ENCODE measurements around the gene CFHR3. TPM values are rescaled to one million over a fixed set of nuclear protein-coding genes. Genes with fewer than 3 reads are reported as not detected.
"Not testable (repeated sequence)": the region's sequence is repeated elsewhere in the genome, so short reads cannot be mapped to it uniquely, and the experiment has no call there.

The CFHR3 gene
- total and polyA plus RNA-seq, 9 of the 15 experiments (the other 6 are each of a cell fraction or from before 2014, with no cell fraction given): 0.14 to 0.47 (median 0.24) TPM

DNA sequence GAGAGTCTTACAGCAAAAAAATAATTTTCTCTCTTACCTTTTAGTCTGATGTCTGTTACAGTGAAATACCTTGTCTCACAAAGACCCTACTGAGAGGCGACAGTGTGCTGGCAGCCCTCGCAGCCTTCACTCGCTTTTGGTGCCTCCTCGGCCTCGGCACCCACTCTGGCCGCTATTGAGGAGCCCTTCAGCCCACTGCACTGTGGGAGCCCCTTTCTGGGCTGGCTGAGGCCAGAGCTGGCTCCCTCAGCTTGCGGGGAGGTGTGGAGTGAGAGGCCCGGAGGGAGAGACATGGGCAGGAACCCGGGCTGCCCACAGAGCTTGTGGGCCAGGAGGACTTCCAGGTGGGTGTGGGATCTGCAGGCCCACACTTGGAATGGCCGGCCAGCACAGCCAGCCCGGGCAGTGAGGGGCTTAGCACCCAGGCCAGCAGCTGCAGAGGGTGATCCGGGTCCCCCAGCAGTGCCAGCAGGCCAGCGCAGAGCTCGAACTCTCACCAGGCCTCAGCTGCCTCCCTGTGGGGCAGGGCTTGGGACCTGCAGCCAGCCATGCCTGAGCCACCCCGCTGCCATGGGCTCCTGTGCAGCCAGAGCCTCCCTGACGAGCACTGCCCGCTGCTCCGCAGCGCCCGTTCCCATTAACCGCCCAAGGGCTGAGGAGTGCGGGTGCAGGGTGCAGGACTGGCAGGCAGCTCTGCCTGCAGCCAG, 34.0 kb downstream of the CFHR3 start:
- Histone ChIP-seq H3K27me3 (ENCODE audit: control insufficient read depth in 2 of 2, insufficient read depth in 2 of 2, low read length in 2 of 2) (no peaks in the 10 kb centered on the region), H3K4me1 (replicated peaks in 1 of 2; ENCODE audit: control insufficient read depth in 2 of 2, insufficient read depth in 2 of 2, low read length in 2 of 2) (no peaks in the 10 kb centered on the region), H2AFZ (ENCODE audit: low read depth, low read length) (no peak overlapping the region), H3K9me1 (ENCODE audit: control insufficient read depth, insufficient read depth, low read length) (no peaks in the 10 kb centered on the region), H4K20me1 (replicated peaks; ENCODE audit: control insufficient read depth, insufficient read depth, low read length) (no peaks in the 10 kb centered on the region), H3K36me3 (ENCODE audit: control insufficient read depth, insufficient read depth, low read length) (no peaks in the 10 kb centered on the region), H3K4me2 (ENCODE audit: insufficient read depth, low read length) (no peak overlapping the region), H3K4me3 (no peak overlapping the region), H3K9ac (ENCODE audit: insufficient read depth in 1 of 2, low read depth in 2 of 2, low read length in 2 of 2) (no peak overlapping the region), H3K79me2 (ENCODE audit: control insufficient read depth, insufficient read depth, low read length) (no peaks in the 10 kb centered on the region), H3K9me3 (replicated peaks; ENCODE audit: control insufficient read depth, insufficient read depth, low read depth, low read length) (no peaks in the 10 kb centered on the region), H3K27ac (ENCODE audit: extremely low read depth, low read depth, low read length) (no peak overlapping the region)
- no peak for FAIRE-seq
- ChIA-PET POLR2A (no interaction called here), CTCF (ENCODE audit: low intra/inter-chr PET ratio) (no interaction called here)
- WGBS (ENCODE audit: insufficient coverage, low coverage, missing lambda C conversion rate): 17% methylated on average over 1 of the region's 22 CpGs
- BruUV-seq (replicated peaks): no TSS peak
- DNase-seq (ENCODE audit: extremely low read depth in 1 of 4, low spot score in 3 of 4): no peak
- no peak for TF ChIP-seq POLR2AphosphoS2 (IDR thresholded peaks at IDR 0.05; ENCODE audit: low read length)
- TF ChIP-seq, protein P1, sequence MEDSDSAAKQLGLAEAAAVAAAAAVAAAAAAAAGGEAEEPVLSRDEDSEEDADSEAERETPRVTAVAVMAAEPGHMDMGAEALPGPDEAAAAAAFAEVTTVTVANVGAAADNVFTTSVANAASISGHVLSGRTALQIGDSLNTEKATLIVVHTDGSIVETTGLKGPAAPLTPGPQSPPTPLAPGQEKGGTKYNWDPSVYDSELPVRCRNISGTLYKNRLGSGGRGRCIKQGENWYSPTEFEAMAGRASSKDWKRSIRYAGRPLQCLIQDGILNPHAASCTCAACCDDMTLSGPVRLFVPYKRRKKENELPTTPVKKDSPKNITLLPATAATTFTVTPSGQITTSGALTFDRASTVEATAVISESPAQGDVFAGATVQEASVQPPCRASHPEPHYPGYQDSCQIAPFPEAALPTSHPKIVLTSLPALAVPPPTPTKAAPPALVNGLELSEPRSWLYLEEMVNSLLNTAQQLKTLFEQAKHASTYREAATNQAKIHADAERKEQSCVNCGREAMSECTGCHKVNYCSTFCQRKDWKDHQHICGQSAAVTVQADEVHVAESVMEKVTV (CRISPR knock-in tag; IDR thresholded peaks at IDR 0.05): no peak
- TF ChIP-seq ZNF785 (CRISPR knock-in tag; IDR thresholded peaks at IDR 0.05): no peak
- no peak for TF ChIP-seq SAFB2 (IDR thresholded peaks at IDR 0.05; ENCODE audit: borderline replicate concordance, low read depth, low read length, severe bottlenecking)
- TF ChIP-seq MTF1 (CRISPR knock-in tag; IDR thresholded peaks at IDR 0.05; ENCODE audit: borderline replicate concordance): no peak
- no peak for TF ChIP-seq NUFIP1 (IDR thresholded peaks at IDR 0.05; ENCODE audit: partially characterized antibody)
- no peak for TF ChIP-seq PHTF2 (CRISPR knock-in tag; IDR thresholded peaks at IDR 0.05)
- no peak for ATAC-seq
- in situ Hi-C loops (cut with MboI) (no loop called here), intact Hi-C loops (cut with micrococcal nuclease) (no loop called here)

DNA sequence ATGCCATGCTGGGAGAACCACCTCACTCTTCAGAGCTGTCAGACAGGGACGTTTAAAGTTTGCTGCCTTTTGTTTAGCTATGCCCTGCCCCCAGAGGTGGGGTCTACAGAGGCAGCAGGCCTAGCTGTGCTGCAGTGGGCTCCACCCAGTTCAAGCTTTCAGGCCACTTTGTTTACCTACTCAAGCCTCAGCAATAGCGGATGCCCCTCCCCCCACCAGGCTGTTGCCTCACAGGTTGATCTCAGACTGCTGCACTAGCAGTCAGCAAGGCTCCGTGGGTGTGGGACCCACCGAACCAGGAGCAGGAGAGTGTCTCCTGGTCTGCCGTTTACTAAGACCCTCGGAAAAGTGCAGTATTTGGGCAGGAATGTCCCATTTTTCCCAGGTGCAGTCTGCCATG, 42.8 kb downstream of the CFHR3 start:
- ATAC-seq; intact Hi-C loops (cut with micrococcal nuclease): not testable (repeated sequence)

GRCh38 chr1:196819531-196819930, 44.9 kb downstream of the CFHR3 start, which contains the start of gene CFHR1:
CFHR1 (plus strand) TSS chr1:196819731; CDS start chr1:196819845, 114 bp downstream.
- H4K20me1 ChIP-seq (replicated peaks; ENCODE audit: control insufficient read depth, insufficient read depth, low read length); CTCF ChIA-PET (ENCODE audit: low intra/inter-chr PET ratio); POLR2A ChIA-PET; H3K4me2 ChIP-seq (ENCODE audit: insufficient read depth, low read length); H3K4me3 ChIP-seq; intact Hi-C loops (cut with micrococcal nuclease); H3K9me3 ChIP-seq (replicated peaks; ENCODE audit: control insufficient read depth, insufficient read depth, low read depth, low read length); H3K27me3 ChIP-seq (ENCODE audit: control insufficient read depth in 2 of 2, insufficient read depth in 2 of 2, low read length in 2 of 2); H3K79me2 ChIP-seq (ENCODE audit: control insufficient read depth, insufficient read depth, low read length); BruUV-seq (replicated peaks); DNase-seq (ENCODE audit: extremely low read depth in 1 of 4, low spot score in 3 of 4); ATAC-seq; H3K9ac ChIP-seq (ENCODE audit: insufficient read depth in 1 of 2, low read depth in 2 of 2, low read length in 2 of 2); H3K9me1 ChIP-seq (ENCODE audit: control insufficient read depth, insufficient read depth, low read length); H3K36me3 ChIP-seq (ENCODE audit: control insufficient read depth, insufficient read depth, low read length); H2AFZ ChIP-seq (ENCODE audit: low read depth, low read length); H3K27ac ChIP-seq (ENCODE audit: extremely low read depth, low read depth, low read length); H3K4me1 ChIP-seq (replicated peaks in 1 of 2; ENCODE audit: control insufficient read depth in 2 of 2, insufficient read depth in 2 of 2, low read length in 2 of 2): not testable (repeated sequence)
- in situ Hi-C loops (cut with MboI): loop anchor here (5.0 kb wide), 1 partner anchor 118 kb away; no protein-coding TSS in a partner anchor
- FAIRE-seq: peak; percentile 78
- no CpG with 5 or more reads among the region's 1 CpG for WGBS (ENCODE audit: insufficient coverage, low coverage, missing lambda C conversion rate)

More for the DNA sequence above, 42.8 kb downstream of the CFHR3 start:
- H3K9me1 ChIP-seq (ENCODE audit: control insufficient read depth, insufficient read depth, low read length); H3K79me2 ChIP-seq (ENCODE audit: control insufficient read depth, insufficient read depth, low read length); H3K4me3 ChIP-seq; H3K9ac ChIP-seq (ENCODE audit: insufficient read depth in 1 of 2, low read depth in 2 of 2, low read length in 2 of 2); POLR2A ChIA-PET; H3K27me3 ChIP-seq (ENCODE audit: control insufficient read depth in 2 of 2, insufficient read depth in 2 of 2, low read length in 2 of 2); H3K36me3 ChIP-seq (ENCODE audit: control insufficient read depth, insufficient read depth, low read length); H3K9me3 ChIP-seq (replicated peaks; ENCODE audit: control insufficient read depth, insufficient read depth, low read depth, low read length); CTCF ChIA-PET (ENCODE audit: low intra/inter-chr PET ratio); H4K20me1 ChIP-seq (replicated peaks; ENCODE audit: control insufficient read depth, insufficient read depth, low read length); FAIRE-seq; H3K4me2 ChIP-seq (ENCODE audit: insufficient read depth, low read length); H3K4me1 ChIP-seq (replicated peaks in 1 of 2; ENCODE audit: control insufficient read depth in 2 of 2, insufficient read depth in 2 of 2, low read length in 2 of 2); H3K27ac ChIP-seq (ENCODE audit: extremely low read depth, low read depth, low read length); H2AFZ ChIP-seq (ENCODE audit: low read depth, low read length); BruUV-seq (replicated peaks): not testable (repeated sequence)
- 8% methylated on average over 2 of the region's 6 CpGs for WGBS (ENCODE audit: insufficient coverage, low coverage, missing lambda C conversion rate)
- in situ Hi-C loops (cut with MboI): loop anchor here (5.0 kb wide), 1 partner anchor 120 kb away; no protein-coding TSS in a partner anchor
- peak in 1 of 4 experiments; percentile 2 for DNase-seq (ENCODE audit: extremely low read depth in 1 of 4, low spot score in 3 of 4)

Measured in K562 (cell line).